HG02763 (cell line): ENCODE measurements around the gene SHISAL2B.
"Not testable (repeated sequence)": the region's sequence is repeated elsewhere in the genome, so short reads cannot be mapped to it uniquely, and the experiment has no call there.

ENCODE experiments used
- ATAC-seq: cut with Tn5 transposase; IDR thresholded peaks from one replicate; pipeline ENCODE4 v1.9.1; 2021; ENCODE audit warnings: mild to moderate bottlenecking, moderate library complexity; ENCODE audit not compliant: unreplicated experiment

SHISAL2B gene

DNA sequence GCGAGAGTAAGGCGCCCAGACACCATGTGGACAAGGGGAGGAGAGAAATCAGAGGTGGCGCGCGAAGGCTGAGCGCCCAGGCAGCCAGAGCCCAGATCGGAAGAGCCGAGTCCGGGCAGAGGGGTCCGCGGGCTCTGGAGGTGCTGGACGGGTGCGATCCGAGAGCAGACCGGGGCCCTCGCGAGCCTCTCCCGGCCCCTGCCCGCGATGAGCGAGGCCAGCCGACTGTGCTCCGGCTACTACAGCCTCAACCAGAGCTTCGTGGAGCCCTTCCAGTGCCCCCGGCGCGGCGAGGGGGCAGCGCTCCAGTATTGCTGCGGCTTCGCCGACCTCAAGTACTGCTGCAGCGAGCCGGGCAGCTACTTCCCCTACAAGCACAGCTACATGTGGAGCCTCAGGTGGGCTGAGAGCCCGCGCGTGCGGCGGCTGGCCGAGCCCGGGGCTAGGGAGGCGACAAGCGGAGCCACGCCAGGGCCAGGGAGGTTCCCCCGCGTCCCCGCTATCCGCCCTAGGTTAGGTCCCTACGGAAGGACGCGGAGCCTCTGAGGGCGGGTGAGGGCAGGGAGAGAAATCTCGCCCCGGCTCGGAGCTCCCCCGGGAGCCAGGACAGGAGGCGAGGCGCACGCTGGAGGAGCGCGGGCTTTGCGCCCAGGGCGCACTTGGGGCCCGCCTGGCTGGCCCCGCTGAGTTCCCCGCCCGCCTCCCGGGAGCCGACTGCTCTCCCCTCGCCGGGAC, at the start of gene SHISAL2B:
Gene SHISAL2B (plus strand): TSS at position 87 of the 735 bp plus-strand sequence. CDS start 121 bp downstream, at position 208.
- ATAC-seq, result no peak

DNA sequence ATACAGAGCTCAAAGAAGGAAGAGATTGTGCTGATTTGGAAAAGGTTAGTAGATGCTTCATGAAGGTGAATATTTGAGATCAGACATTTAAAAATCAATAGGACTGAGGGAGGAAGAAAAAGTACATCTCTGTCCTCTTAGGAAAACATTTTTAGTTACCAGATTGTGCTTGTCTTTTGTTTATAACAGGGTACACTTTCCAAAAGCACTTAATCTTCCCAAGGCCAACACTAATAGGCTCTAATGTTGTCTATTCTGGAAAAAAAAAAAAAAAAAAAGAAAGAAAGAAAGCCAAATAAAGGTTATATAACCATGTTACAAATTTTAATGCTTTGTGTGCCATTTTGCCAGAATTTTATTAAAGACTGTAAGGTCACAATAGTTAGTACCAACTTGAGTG, 45.5 kb upstream of the SHISAL2B start:
- no peak for ATAC-seq

DNA sequence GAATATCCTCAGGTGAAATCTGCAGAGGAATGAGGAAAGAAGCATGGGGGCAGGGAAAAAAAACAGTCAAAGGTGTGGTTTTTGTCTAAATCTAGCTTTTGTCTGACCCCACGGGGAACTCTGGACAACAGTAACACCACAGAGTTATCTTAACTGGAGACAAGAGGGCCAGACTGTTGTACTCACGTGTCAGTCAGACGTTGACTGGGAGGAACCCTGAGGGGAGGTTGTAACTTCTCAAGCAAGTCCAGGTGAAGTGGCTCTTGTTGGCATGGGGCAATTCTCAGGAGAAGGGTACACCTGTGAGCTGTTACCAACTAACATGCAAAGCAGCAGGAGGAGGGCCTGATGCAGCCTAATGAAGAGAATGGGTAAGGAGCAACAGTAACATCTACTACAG, 44.1 kb upstream of the SHISAL2B start:
- ATAC-seq, result no peak

DNA sequence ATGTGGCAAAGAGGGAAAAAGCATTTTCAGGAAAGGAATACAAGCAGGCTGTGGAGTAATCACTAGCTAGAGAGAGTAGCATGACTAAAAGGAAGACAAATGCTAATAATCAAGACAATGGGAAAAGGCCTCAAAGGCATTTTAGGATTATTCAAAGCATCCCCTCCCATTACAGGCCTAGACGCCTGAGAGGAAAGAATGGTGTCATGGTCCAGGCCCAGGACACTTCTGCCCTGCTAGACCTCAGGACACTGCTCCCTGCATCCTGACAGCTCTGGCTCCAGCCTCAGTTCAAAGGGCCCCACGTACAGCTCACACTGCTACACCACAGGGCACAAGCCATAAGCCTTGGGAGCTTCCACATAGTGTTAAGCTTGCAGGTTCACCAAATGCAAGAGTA, 40.8 kb upstream of the SHISAL2B start:
- no peak for ATAC-seq

DNA sequence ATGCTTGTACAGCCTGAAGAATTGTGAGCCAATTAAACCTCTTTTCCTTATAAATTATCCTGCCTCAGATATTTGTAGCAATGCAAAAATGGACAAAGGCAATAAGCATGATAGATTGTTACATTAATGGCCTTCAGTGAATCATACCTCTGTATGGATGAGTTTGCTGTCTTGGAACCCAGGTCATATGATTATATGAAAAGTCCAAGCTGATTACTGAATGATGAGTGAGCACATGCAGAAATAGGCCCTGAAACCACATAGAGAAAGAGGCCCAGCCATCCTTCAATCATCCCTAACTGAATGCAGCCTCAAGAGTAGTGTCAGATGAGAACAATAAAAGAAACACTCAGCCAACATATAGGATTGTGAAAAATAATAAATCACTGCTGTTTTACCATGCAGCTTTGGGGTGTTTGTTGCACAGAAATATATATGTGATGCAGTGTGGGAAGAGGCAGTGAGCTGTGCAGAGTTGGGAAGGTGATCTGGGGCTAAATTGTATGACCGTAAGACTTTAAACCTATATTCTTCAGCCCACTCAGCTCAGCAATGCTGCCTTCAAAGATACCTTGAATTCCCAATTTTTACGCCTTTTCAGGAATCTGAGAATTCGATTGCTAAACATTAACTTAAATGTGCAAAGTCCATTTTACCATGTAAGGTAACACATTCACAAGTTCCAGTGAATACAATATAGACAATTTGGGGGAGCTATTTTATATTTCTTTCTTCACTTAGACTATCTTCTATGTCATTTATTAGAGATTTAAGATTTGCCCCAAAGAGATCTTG, 36.3 kb upstream of the SHISAL2B start:
- ATAC-seq, result no peak

DNA sequence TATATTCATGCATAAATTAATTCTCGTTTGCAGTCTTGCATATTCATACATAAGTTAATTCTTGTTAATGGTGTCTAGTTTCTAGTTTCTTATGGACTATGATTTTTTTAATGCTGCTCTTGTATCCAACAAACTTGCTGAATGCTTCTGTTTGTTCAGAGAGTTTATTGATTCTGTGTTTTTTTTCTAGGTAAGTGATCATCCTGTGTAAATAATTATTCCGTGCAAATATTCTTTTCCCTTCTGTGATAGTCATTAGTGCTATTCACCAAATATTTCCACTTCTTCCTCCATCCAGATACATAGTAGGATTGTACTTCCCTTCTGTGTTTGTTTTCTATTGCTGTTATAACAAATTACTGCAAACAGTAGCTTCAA, 35.8 kb upstream of the SHISAL2B start:
- ATAC-seq, result no peak

DNA sequence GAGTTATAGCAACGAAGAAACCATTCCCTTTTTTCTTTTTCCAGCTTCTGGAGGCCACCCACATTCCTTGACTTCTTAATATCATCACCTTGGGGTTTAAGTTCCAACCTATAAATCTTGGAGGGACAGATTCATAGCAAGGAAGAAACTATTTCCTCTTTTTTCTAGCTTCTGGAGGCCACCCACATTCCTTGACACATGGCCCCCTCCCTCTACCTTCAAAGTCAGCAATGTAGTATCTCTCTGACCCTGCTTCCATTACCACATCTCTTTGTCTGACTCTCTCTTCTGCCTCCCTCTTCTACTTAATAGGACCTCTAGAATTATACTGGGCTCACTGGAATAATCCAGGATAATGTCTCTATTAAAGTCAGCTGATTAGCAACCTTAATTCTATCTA, 34.7 kb upstream of the SHISAL2B start:
- ATAC-seq, result no peak

DNA sequence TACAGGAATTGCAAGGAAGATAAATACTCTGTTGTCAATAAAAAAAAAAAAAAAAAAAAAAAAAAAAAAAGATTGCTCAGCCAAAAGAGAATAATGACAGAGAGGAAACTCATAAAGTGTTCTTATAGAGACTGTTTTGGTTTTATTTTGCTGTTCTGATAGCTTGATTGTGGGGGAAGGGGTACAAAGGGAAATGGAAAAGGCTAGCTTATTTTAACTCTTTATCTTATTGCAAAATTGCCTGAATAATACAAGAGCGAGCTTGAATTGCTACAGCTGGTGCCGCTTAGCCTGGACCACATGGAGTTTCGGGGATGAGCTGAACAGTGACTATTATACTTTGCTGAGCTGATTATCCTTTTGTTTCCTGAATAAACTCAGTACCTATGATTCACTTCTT, 31.0 kb upstream of the SHISAL2B start:
- no peak for ATAC-seq

DNA sequence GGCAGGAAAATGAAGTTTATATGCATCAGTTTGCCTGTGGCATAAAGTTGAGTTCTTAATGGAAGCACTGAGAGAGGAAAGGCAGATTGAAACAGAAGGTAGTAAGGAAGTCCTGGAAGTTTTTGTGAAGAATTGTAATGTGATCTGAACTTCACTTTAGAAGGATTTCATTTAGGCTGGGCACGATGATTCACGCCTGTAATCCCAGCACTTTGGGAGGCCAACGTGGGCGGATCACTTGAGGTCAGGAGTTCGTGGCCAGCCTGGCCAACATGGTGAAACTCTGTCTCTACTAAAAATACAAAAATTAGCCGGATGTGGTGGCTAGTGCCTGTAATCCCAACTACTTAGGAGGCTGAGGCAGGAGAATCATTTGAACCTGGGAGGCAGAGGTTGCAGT, 27.1 kb upstream of the SHISAL2B start:
- not testable (repeated sequence) for ATAC-seq

DNA sequence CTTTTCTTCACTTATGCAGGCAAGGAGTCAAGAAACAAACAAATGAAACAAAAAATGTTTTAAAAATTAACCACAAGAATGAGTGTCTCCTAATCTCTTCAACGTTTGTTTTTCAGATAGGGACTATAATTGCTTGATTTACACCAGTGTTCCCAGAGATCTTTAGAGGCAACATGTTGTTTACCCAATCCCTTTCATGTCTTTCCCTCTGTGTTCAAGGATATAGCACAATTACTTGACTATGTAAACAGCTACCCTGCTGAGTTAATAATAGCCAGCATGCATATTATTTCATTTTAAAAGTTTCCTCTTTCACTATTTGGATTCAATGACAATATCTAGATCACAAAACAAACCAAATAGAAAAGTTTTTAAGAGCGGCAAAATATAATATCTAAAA, 25.1 kb upstream of the SHISAL2B start:
- no peak for ATAC-seq

DNA sequence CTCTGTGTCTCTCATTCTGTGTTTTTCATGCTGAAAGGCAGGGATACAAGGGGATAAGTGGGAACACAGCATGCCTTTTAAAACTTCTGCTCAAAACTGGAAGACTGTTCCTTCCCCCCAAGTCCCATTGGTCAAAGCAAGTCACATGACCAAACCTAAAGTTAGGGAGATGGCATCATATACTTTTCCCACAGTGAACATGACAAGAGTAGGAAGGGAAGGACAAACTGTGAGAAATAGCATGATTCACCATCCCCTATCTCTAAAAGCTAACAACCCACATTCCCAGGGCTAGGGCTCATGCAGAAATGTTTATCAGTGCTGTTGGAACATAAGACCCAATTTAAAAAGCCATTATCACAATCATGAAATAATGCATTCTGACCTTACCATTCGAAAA, 24.2 kb upstream of the SHISAL2B start:
- no peak for ATAC-seq

DNA sequence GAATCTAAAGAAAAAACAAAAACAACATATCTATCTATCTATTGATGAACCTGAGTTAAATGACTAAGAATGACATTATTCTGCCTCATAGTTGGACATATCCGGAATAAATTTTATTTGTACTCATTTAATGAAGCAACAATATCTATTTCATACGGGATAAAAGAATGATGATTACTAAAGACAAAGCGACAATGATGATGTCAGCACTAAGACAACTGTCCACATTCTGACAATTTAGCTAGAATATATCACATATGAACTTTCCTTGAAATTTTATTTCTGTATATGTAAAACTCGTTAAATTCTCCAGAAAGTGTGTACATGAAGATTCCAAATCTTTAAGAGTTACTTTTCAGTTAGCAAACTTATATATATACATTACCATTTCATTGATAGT, 23.2 kb upstream of the SHISAL2B start:
- no peak for ATAC-seq

DNA sequence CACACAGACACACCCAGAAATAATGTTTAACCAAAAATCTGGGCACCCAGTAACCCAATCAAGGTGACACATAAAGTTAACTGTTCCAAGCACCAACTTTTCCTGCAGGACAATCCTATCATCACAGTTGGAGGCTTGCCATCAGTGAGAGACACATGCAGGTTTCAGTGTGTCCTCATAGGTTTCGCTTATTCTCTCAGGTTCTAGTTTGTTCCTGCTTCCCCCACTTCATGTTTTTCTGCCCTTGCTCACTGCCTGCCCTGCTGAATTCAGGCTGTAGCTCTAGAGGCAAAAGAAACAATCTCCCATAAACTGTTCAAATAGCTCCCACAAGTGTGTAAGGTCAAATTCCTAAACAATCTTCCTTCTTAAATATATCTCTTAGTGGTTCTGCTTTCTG, 20.0 kb upstream of the SHISAL2B start:
- ATAC-seq, result no peak

DNA sequence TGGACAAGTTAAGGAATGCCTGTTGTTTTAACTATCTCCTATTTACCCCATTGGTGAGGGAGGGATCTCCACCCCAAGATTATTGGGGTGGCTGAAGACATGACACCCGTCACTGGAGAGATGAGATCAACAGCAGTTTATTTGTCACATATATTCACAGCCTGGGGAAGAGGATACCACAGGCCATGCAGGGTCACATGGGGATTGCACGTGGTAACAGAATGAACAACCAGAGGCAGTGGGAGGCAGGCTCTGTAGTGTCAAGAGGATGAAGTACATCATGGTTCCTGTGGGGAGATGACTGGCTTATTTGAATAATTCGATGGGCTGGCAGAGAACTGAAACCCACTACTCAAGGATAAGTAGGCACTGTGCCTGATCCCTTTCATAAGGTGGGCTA, 18.6 kb upstream of the SHISAL2B start:
- ATAC-seq, result no peak

DNA sequence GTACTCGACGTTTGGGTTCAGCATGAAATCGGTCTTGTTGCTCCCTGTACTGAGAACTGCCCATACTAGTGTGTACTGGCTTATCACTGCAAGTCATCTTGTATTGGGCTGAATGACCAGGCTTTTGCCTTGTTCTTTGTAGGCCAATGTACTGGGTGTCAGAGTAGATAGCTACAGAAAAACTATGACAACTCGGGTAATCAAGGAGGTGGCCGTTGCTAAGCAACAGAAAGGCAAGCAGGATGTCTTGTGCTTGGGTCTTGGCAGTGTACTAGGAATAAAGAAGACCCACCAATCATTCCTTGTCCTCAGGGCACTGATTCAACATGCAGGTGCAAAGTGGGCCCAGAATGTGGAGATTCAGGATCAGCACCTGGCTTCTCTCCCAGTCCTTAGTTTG, 11.9 kb upstream of the SHISAL2B start:
- ATAC-seq, result no peak

DNA sequence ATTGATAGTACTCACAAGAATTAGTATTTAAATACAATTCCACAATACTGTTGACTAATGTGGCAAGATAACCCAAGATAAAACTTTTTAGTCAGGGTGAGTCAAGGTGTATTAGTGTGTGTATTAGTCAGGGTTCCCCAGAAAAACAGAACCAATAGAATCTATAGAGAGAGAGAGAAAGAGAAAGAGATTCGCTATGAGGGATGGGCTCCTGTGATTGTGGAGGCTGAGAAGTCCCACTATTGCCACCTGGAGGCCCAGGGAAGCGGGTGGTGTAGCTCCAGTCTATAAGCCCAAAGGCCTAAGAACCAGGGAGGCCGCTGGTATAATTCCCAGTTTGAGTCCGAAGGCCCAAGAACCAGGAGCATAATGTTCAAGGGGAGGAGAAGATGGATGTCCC, 10.0 kb upstream of the SHISAL2B start:
- ATAC-seq, result no peak

DNA sequence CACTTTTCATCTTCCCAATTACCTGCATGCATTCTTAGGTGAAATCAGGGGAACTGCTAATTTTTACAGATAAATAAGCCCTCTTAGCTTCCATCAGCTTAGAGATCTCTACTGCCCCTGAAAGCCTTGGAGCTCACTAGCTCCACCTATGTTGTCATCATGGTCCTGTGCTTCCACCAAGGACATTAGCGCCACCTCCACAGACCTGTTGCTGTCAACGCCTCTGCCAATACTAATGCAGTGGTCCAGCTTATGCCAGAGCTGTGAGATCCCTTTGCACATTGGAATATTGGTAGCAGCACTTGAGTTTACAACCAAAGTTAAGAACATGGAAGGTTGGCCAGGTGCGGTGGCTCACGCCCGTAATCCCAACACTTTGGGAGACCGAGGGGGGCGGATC, 7.7 kb upstream of the SHISAL2B start:
- ATAC-seq, result no peak

DNA sequence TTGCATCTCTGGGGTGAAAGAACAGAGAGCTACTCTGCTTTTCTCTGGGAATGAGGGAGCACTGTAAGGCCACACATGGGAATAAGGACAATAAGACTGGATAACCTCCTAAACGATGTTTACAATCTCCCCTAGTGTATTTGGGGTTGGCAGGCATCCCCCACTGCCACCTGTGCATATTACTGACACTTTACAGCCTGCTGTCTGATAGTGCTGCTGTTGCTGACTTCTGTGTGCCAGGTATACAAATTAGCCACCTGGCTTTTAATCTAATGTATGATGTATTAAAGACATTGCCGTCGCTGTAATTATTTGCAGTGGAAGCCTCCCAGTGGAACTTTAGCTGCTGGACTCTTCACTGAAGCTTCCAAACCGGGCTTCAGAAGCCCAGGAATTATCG, 4.4 kb upstream of the SHISAL2B start:
- no peak for ATAC-seq

DNA sequence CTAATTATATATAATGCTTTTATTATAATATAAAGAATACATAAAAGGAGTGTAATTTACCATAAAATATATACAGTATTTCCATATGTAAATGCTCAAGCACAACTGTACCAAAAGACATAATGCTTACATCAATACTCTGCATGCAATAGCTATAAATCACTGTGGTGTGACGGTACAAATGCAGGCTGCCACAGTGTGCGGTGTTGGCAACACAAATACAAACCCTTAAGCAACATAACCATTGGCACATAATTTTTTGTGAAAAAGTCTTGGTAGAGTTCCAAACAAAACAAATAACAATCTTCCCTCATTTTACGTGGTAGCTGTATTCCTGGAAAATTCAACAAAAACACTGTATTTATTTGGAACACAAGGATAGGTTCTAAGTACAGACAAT, 1.9 kb upstream of the SHISAL2B start:
- no peak for ATAC-seq

DNA sequence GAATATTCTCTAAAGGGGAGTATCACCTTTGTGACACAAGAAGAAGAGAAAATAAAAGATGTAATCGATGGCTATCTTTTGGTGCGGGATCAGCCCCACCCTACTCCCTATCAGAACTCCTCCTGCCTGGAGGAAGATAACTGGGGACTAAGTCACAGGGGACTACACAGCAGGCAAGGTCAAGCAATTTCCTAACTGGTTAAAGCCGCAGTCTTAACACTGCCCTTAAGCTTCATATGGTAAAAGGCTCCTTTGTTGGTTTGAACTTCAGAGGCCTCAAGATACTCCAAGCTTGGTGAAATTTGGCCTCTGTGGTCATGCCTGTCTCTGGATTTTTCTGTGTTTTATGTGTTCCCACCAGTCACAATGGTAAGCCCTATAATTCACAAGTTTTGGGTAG, 1.3 kb upstream of the SHISAL2B start:
- no peak for ATAC-seq

DNA sequence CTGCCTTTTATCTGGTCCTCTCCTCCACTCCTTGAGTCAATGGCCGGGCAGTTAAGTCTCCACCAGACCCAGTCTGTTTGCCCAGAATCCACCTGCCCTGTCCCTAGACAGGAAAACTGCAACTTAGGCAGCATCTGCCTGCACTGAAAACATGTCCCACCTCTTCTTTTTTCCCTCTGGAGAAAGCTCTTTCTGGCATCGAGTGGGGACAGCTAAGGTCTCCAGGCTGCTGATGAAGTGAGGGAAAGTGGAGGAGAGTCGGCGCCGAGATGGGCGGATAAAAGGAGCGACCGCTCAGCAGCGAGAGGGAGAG, 243 bp upstream of the SHISAL2B start:
- no peak for ATAC-seq

DNA sequence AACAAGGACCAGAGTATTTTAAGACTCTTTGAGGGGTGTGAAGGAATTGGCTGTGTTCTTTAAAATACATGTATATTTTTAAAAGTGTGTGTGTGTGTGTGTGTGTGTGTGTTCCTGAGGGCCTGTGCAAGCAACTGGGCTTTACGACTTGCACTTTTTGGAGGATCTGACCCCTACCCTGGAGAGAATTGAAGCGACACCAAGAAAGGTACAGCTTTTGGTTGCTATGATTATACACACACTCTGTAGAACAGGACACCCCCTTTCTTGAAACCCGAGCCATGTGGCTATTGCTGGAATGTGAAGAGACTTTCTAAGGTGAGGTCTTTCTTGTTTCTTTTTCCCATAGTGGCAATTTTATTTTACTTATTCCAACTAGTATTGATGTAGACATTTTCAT, 988 bp downstream of the SHISAL2B start:
- no peak for ATAC-seq

DNA sequence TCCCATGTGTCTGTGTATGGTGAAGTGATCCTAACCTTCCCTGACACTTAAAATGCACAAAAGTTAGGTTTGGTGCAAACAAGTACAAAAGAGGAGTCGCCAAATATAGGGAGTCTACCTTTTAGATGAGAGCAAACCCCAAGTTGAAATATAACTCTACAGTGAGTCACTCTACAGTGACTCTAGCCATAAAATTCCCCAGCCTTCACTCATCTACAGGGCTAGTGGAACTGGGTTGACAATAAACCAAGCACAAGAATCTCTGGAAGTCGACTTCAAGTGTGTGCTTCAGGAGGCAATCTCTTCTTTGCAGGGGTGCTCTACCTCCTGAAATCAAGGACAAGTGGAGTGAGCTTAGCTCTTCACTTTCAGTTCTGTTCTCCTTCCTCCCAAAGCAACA, 3.3 kb downstream of the SHISAL2B start:
- ATAC-seq, result no peak
